ENCODE data around the gene KRT8.

- TF ChIP-seq CTCF (IDR thresholded peaks at IDR 0.05; ENCODE audit: poor library complexity, severe bottlenecking) (no peak), TAF1 (IDR thresholded peaks at IDR 0.05; ENCODE audit: low read depth) (no peak), POLR2AphosphoS5 (IDR thresholded peaks at IDR 0.05) (no peak), RAD21 (conservative IDR thresholded peaks at IDR 0.05) (no peak), REST (IDR thresholded peaks at IDR 0.05; ENCODE audit: borderline replicate concordance) (no peak), EP300 (conservative IDR thresholded peaks at IDR 0.05; ENCODE audit: poor library complexity, severe bottlenecking) (no peak), EZH2 (IDR thresholded peaks at IDR 0.05; ENCODE audit: borderline replicate concordance, insufficient read depth, low read length, poor library complexity, severe bottlenecking) (no peak), SMC3 (conservative IDR thresholded peaks at IDR 0.05; ENCODE audit: poor library complexity) (no peak), MXI1 (conservative IDR thresholded peaks at IDR 0.05; ENCODE audit: poor library complexity, severe bottlenecking) (no peak)
Measured at GRCh38 chr12:52917800-52918199, 12.9 kb upstream of the KRT8 start.
